ENCODE data around the gene ALKBH8. TPM values are rescaled to one million over a fixed set of nuclear protein-coding genes. Genes with fewer than 3 reads are reported as not detected.

The ALKBH8 gene
- total and polyA plus RNA-seq, 2 of the 13 experiments (the other 11 are each of a cell fraction or from before 2014, with no cell fraction given): 2.4 to 9.1 TPM

GRCh38 chr11:107478922-107479321 is 86.6 kb downstream of the ALKBH8 start (continued):
- TF ChIP-seq, protein P1, sequence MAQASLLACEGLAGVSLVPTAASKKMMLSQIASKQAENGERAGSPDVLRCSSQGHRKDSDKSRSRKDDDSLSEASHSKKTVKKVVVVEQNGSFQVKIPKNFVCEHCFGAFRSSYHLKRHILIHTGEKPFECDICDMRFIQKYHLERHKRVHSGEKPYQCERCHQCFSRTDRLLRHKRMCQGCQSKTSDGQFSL (CRISPR knock-in tag; IDR thresholded peaks at IDR 0.05): no peak
- no peak for TF ChIP-seq HIVEP1 (CRISPR knock-in tag; IDR thresholded peaks at IDR 0.05)
- TF ChIP-seq ZC3H4 (CRISPR knock-in tag; IDR thresholded peaks at IDR 0.05; ENCODE audit: borderline replicate concordance): no peak

DNA sequence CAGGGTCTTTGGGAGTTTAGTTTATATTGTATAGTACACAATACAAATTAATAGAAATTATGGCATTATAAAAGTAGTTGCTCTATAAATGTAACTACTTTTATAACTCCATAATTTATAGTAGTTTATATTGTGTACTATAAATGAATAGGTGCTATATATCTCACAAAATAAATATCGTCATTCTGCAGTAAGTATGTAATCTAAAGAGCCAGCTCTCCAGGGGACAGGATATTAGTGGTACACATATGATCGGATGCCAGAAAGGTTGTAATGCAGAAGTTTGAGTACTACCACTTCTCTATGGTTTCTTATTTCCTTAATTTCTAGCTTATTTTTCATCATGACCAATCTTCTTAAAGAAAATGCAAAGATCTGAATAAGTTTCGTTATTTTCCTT is 87.7 kb downstream of the ALKBH8 start:
- FAIRE-seq (no peak), DNase-seq (ENCODE audit: low spot score) (no peak), ATAC-seq (no peak)
- Histone ChIP-seq H3K27me3 (ENCODE audit: control insufficient read depth in 1 of 2, insufficient read depth in 2 of 2, low read length in 2 of 2) (no peaks in the 10 kb centered on the region), H3K4me2 (ENCODE audit: low read depth, low read length) (no peak overlapping the region), H3K79me2 (ENCODE audit: insufficient read depth, low read length) (no peaks in the 10 kb centered on the region), H4K20me1 (ENCODE audit: insufficient read depth, low read length) (no peaks in the 10 kb centered on the region), H2AFZ (ENCODE audit: low read length) (no peak overlapping the region), H3K4me3 (replicated peaks in 1 of 3; ENCODE audit: insufficient read depth in 1 of 3, low read depth in 2 of 3, low read length in 3 of 3) (no peak overlapping the region), H3K27ac (ENCODE audit: extremely low read length, insufficient read depth, low read length) (no peak overlapping the region), H3K9ac (ENCODE audit: insufficient read depth, low read depth, low read length) (no peak overlapping the region), H3K4me1 (ENCODE audit: insufficient read depth, low read length) (no peaks in the 10 kb centered on the region), H3K36me3 (replicated peaks in 1 of 2; ENCODE audit: control insufficient read depth in 1 of 2, insufficient read depth in 2 of 2, low read length in 2 of 2) (no peaks in the 10 kb centered on the region), H3K9me3 (ENCODE audit: low read length) (no peaks in the 10 kb centered on the region)
- 12% methylated on average over 3 of the region's 3 CpGs for WGBS (ENCODE audit: low lambda C conversion rate)
- in situ Hi-C loops (cut with HindIII; ENCODE audit: extremely low pct_ligation_motif_present, low pct_unique_long_range_greater_than_20kb): no loop called here
- BruUV-seq (replicated peaks): no TSS peak
- POLR2A ChIA-PET: no interaction called here
- TF ChIP-seq, protein P2, sequence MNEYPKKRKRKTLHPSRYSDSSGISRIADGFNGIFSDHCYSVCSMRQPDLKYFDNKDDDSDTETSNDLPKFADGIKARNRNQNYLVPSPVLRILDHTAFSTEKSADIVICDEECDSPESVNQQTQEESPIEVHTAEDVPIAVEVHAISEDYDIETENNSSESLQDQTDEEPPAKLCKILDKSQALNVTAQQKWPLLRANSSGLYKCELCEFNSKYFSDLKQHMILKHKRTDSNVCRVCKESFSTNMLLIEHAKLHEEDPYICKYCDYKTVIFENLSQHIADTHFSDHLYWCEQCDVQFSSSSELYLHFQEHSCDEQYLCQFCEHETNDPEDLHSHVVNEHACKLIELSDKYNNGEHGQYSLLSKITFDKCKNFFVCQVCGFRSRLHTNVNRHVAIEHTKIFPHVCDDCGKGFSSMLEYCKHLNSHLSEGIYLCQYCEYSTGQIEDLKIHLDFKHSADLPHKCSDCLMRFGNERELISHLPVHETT (CRISPR knock-in tag; conservative IDR thresholded peaks at IDR 0.05): no peak
- TF ChIP-seq HNRNPH1 (optimal IDR thresholded peaks at IDR 0.05; ENCODE audit: low read depth, low read length): no peak
- CTCF ChIA-PET (ENCODE audit: low intra/inter-chr PET ratio, low total read pairs): no interaction called here
- intact Hi-C loops (cut with micrococcal nuclease; ENCODE audit: unreplicated experiment): no loop called here

DNA sequence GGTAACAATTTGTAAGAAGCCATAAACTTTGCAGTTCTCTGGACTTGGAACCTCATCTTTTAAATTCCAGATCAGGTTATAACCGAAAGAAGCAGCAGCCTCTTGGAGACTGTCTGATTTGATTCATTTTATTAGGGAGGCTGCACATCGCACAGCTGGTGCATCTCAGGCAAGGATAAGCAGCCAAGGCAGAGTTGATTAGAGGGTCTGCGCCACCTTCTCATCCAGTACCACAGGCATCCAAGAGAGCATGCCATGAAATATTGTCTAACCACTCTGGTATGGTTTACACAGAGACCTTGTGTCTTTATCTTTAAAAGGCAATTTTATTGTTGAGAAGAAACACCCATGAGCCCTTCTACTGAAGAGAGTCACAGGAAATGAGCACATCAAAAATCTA is 91.7 kb downstream of the ALKBH8 start:
- WGBS (ENCODE audit: low lambda C conversion rate): 25% methylated on average over 2 of the region's 3 CpGs
- no TSS peak for BruUV-seq (replicated peaks)
- intact Hi-C loops (cut with micrococcal nuclease; ENCODE audit: unreplicated experiment): no loop called here
- TF ChIP-seq NR3C1 (CRISPR knock-in tag; IDR thresholded peaks at IDR 0.05) (no peak), NFKBIZ (CRISPR knock-in tag; IDR thresholded peaks at IDR 0.05) (no peak), ZNF136 (CRISPR knock-in tag; IDR thresholded peaks at IDR 0.05; ENCODE audit: low read depth) (no peak), ZNF253 (CRISPR knock-in tag; IDR thresholded peaks at IDR 0.05; ENCODE audit: borderline replicate concordance) (no peak), NR2F2 (IDR thresholded peaks at IDR 0.05; ENCODE audit: borderline replicate concordance, low read depth) (no peak), AGO1 (IDR thresholded peaks at IDR 0.05; ENCODE audit: low read depth, low read length, poor library complexity, severe bottlenecking) (no peak), RAD51 (IDR thresholded peaks at IDR 0.05; ENCODE audit: borderline replicate concordance) (no peak), ATF5 (CRISPR knock-in tag; IDR thresholded peaks at IDR 0.05; ENCODE audit: low read depth) (no peak), ZNF333 (CRISPR knock-in tag; IDR thresholded peaks at IDR 0.05; ENCODE audit: borderline replicate concordance) (no peak), ZNF556 (CRISPR knock-in tag; IDR thresholded peaks at IDR 0.05; ENCODE audit: borderline replicate concordance) (no peak)

More for the DNA sequence above, 91.7 kb downstream of the ALKBH8 start:
- CTCF ChIA-PET (ENCODE audit: low intra/inter-chr PET ratio, low total read pairs): no interaction called here
- H3K36me3 ChIP-seq (replicated peaks in 1 of 2; ENCODE audit: control insufficient read depth in 1 of 2, insufficient read depth in 2 of 2, low read length in 2 of 2): no peaks in the 10 kb centered on the region
- FAIRE-seq (no peak), DNase-seq (ENCODE audit: low spot score) (no peak), ATAC-seq (no peak)
- no peaks in the 10 kb centered on the region for H3K9me3 ChIP-seq (ENCODE audit: low read length)
- no peak overlapping the region for H3K4me3 ChIP-seq (replicated peaks in 1 of 3; ENCODE audit: insufficient read depth in 1 of 3, low read depth in 2 of 3, low read length in 3 of 3)
- H4K20me1 ChIP-seq (ENCODE audit: insufficient read depth, low read length): no peaks in the 10 kb centered on the region
- in situ Hi-C loops (cut with HindIII; ENCODE audit: extremely low pct_ligation_motif_present, low pct_unique_long_range_greater_than_20kb): no loop called here
- H3K27me3 ChIP-seq (ENCODE audit: control insufficient read depth in 1 of 2, insufficient read depth in 2 of 2, low read length in 2 of 2): no peaks in the 10 kb centered on the region
- no peaks in the 10 kb centered on the region for H3K4me1 ChIP-seq (ENCODE audit: insufficient read depth, low read length)
- no peak overlapping the region for H3K9ac ChIP-seq (ENCODE audit: insufficient read depth, low read depth, low read length)
- no peak overlapping the region for H3K27ac ChIP-seq (ENCODE audit: extremely low read length, insufficient read depth, low read length)
- H3K79me2 ChIP-seq (ENCODE audit: insufficient read depth, low read length): no peaks in the 10 kb centered on the region
- no peak overlapping the region for H3K4me2 ChIP-seq (ENCODE audit: low read depth, low read length)
- POLR2A ChIA-PET: no interaction called here
- H2AFZ ChIP-seq (ENCODE audit: low read length): no peak overlapping the region
